Body of pancreas (tissue), 4 donors: ENCODE measurements around the gene CCDC134. TPM values are rescaled to one million over a fixed set of nuclear protein-coding genes. Genes with fewer than 3 reads are reported as not detected.

ENCODE experiments used
- ATAC-seq: fragments of 150-250 bp; one replicate; pipeline ENCODE4 v1.9.1; 2016
- DNase-seq, 4 donors: peaks; one replicate each; pipeline ENCODE4 v3.0.0-alpha.2; 2019
- H3K27ac ChIP-seq, 4 donors: fragments of 200-600 bp; sonication (generic); 1 replicate in 3 of 4; 2 replicates in 1 of 4; pipeline versions ENCODE4 v1.5.1 to v1.6.1; 2016 to 2019; ENCODE audit warnings: mild to moderate bottlenecking in 1 of 4, mixed read lengths in 1 of 4, moderate library complexity in 1 of 4
- H3K27me3 ChIP-seq, 2 donors: fragments of 200-600 bp; sonication (generic); one replicate each; pipeline ENCODE4 v1.6.0; 2016; ENCODE audit warnings: mild to moderate bottlenecking in 1 of 2
- H3K36me3 ChIP-seq, 2 donors: fragments of 200-600 bp; sonication (generic); replicated peaks in 1 of 2; 2 replicates each; pipeline ENCODE4 v1.5.1; 2016; ENCODE audit warnings: low read depth in 2 of 2; ENCODE audit not compliant: insufficient read depth in 1 of 2
- H3K4me1 ChIP-seq: fragments of 200-600 bp; sonication (generic); one replicate; pipeline ENCODE4 v1.6.0; 2016
- H3K4me3 ChIP-seq, 2 donors: fragments of 200-600 bp; sonication (generic); 1 replicate in 1 of 2; 2 replicates in 1 of 2; pipeline ENCODE4 v1.5.1; 2016 to 2019
- H3K9me3 ChIP-seq, 3 donors: fragments of 200-600 bp; sonication (generic); 1 replicate in 2 of 3; 2 replicates in 1 of 3; pipeline ENCODE4 v1.5.1; 2016
- POLR2A ChIP-seq, 3 donors: fragments of 450-650 bp; IDR thresholded peaks; one replicate each; pipeline ENCODE4 v1.6.1; 2016; ENCODE audit warnings: antibody characterized with exemption in 3 of 3, mild to moderate bottlenecking in 2 of 3
- WGBS, 2 donors: methylation state at CpG; one replicate each; pipeline ENCODE4 v1.1.5; 2017; 5-methylcytosine and 5-hydroxymethylcytosine counted together
- intact Hi-C: fragments of 100-400 bp; cut with DNase I; formaldehyde crosslinking; loops from one replicate; pipeline ENCODE4 v1.15.1; 2023
- total RNA-seq, 2 donors: library from RNA; depleted of rRNA; stranded (reverse); fragments of >200 nt; gene quantifications; one replicate each; pipeline ENCODE4 v1.1.0, GENCODE V29; 2016
- TF ChIP-seq, protein P1 (sequence below), 7 experiments: fragments of 450-650 bp in 4 of 7; fragments of 200-600 bp in 3 of 7; sonication (generic) in 3 of 7; IDR thresholded peaks; one replicate each; pipeline ENCODE4 v1.5.1; 2016 to 2019; ENCODE audit warnings: antibody characterized with exemption in 7 of 7

CCDC134 gene
- total RNA-seq, 2 donors from 2014 or later = 3.1 to 13.5 TPM

DNA sequence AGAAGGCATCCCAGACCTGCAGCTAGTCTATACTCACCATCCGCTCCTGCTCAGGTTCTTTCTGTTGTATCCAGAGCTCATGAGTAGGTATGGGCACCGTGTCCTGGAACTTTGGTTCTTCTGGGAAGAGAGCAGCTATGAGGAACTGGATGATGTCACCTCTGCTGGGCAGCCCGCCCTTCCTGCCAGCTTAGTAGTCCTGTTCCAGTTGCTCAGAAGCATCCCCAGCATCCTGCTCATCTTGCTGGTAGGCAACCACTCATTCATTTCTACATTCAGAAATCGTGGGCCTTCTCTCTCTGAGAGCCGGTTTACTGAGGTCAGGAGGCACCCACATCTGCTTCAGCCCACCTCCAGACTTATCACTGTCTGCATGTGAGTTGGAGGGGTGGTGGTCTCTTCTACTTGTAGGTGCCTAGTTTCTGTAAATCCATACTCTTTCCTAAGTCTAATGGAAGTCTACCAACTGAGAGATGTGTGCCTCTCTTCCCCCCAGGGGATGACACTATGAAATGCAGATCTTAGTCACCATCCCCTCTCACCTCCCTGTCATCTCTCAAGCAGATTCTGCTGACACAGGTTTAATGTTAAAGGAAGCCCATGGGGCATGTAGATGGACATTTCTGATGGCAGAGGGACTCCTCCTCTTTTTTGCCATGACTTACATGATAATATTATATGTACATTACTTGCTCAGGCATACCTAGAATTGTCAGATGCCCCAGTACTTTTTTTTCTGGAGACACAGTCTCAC, 29.6 kb upstream of the CCDC134 start:
- ATAC-seq = no peak

GRCh38 chr22:41772198-41772597, 28.3 kb upstream of the CCDC134 start:
- DNase-seq = no peak
- H3K36me3 ChIP-seq = no peaks in the 10 kb centered on the region
- H3K9me3 ChIP-seq = no peaks in the 10 kb centered on the region
- H3K4me1 ChIP-seq = no peaks in the 10 kb centered on the region
- no peak overlapping the region for H3K4me3 ChIP-seq
- intact Hi-C loops = no loop called here
- no peaks in the 10 kb centered on the region for H3K27me3 ChIP-seq
- ATAC-seq = no peak
- no peak for TF ChIP-seq POLR2A (IDR thresholded peaks at IDR 0.05)
- TF ChIP-seq, protein P1, sequence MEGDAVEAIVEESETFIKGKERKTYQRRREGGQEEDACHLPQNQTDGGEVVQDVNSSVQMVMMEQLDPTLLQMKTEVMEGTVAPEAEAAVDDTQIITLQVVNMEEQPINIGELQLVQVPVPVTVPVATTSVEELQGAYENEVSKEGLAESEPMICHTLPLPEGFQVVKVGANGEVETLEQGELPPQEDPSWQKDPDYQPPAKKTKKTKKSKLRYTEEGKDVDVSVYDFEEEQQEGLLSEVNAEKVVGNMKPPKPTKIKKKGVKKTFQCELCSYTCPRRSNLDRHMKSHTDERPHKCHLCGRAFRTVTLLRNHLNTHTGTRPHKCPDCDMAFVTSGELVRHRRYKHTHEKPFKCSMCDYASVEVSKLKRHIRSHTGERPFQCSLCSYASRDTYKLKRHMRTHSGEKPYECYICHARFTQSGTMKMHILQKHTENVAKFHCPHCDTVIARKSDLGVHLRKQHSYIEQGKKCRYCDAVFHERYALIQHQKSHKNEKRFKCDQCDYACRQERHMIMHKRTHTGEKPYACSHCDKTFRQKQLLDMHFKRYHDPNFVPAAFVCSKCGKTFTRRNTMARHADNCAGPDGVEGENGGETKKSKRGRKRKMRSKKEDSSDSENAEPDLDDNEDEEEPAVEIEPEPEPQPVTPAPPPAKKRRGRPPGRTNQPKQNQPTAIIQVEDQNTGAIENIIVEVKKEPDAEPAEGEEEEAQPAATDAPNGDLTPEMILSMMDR (IDR thresholded peaks at IDR 0.05) = no peak
- no peak overlapping the region for H3K27ac ChIP-seq
- WGBS, 2 donors = 87 to 88% methylated on average over 4 of the region's 4 CpGs

More for the DNA sequence above, 29.6 kb upstream of the CCDC134 start:
- Histone ChIP-seq H3K4me3 (no peak overlapping the region), H3K36me3 (no peaks in the 10 kb centered on the region), H3K9me3 (no peaks in the 10 kb centered on the region), H3K27ac (no peak overlapping the region), H3K27me3 (no peaks in the 10 kb centered on the region), H3K4me1 (no peaks in the 10 kb centered on the region)
- WGBS, 2 donors = 73 to 77% methylated on average over 5 of the region's 5 CpGs
- TF ChIP-seq POLR2A (IDR thresholded peaks at IDR 0.05) = no peak
- TF ChIP-seq, protein P1 (IDR thresholded peaks at IDR 0.05) = no peak
- no peak for DNase-seq
- intact Hi-C loops = no loop called here

GRCh38 chr22:41772645-41773044, 27.8 kb upstream of the CCDC134 start:
- no peak overlapping the region for H3K27ac ChIP-seq
- ATAC-seq (no peak), DNase-seq (no peak)
- H3K36me3 ChIP-seq = no peaks in the 10 kb centered on the region
- H3K27me3 ChIP-seq = no peaks in the 10 kb centered on the region
- TF ChIP-seq POLR2A (IDR thresholded peaks at IDR 0.05) = no peak
- TF ChIP-seq, protein P1 (IDR thresholded peaks at IDR 0.05) = no peak
- H3K9me3 ChIP-seq = no peaks in the 10 kb centered on the region
- no peaks in the 10 kb centered on the region for H3K4me1 ChIP-seq
- intact Hi-C loops = no loop called here
- H3K4me3 ChIP-seq = no peak overlapping the region

DNA sequence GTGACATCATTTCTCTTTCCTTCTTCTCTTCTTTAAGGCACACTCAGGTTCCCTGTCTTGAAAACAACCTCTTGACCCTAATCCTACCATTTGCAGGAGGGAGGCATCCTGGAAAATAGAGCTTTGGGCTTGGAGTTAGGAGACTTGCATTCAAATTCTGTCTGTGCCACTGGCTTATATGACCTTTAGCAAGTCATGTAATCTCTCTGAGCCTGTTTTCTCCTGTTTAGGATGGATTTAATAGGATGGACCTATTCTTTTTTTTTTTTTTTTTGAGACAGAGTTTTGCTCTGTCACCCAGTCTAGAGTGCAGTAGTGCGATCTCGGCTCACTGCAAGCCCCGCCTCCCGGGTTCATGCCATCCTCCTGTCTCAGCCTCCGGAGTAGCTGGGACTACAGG, 25.1 kb upstream of the CCDC134 start:
- intact Hi-C loops = no loop called here
- no peaks in the 10 kb centered on the region for H3K9me3 ChIP-seq
- H3K27ac ChIP-seq = no peak overlapping the region
- no peaks in the 10 kb centered on the region for H3K4me1 ChIP-seq
- no peaks in the 10 kb centered on the region for H3K27me3 ChIP-seq
- ATAC-seq (no peak), DNase-seq (no peak)
- no peak for TF ChIP-seq POLR2A (IDR thresholded peaks at IDR 0.05)
- TF ChIP-seq, protein P1 (IDR thresholded peaks at IDR 0.05) = no peak
- WGBS, 2 donors = 80 to 88% methylated on average over 5 of the region's 5 CpGs
- H3K4me3 ChIP-seq = no peak overlapping the region
- no peaks in the 10 kb centered on the region for H3K36me3 ChIP-seq

- H3K36me3 ChIP-seq = no peaks in the 10 kb centered on the region
- no peak overlapping the region for H3K4me3 ChIP-seq
- no peaks in the 10 kb centered on the region for H3K9me3 ChIP-seq
- no peak overlapping the region for H3K27ac ChIP-seq
- H3K4me1 ChIP-seq = no peaks in the 10 kb centered on the region
- no peaks in the 10 kb centered on the region for H3K27me3 ChIP-seq
- no peak for ATAC-seq
- DNase-seq = no peak
- TF ChIP-seq, protein P1 (IDR thresholded peaks at IDR 0.05) = no peak
- TF ChIP-seq POLR2A (IDR thresholded peaks at IDR 0.05) = no peak
- 45 to 65% methylated on average over 4 of the region's 4 CpGs for WGBS, 2 donors
- intact Hi-C loops = no loop called here
Measured at GRCh38 chr22:41775976-41776375, 24.5 kb upstream of the CCDC134 start.
